AG04449 (cell line): Measurements from ENCODE around the gene BOC.

Experiments used
- CTCF ChIA-PET: fragments of 350-600 bp; formaldehyde crosslinking; extraction: SDS; loops from one replicate; lab custom pipeline; 2021; ENCODE audit warnings: antibody characterized with exemption; lab: Yijun Ruan, JAX
- POLR2A ChIA-PET: fragments of 400-600, 350-600 bp; formaldehyde crosslinking; extraction: SDS; loops from one replicate; lab custom pipeline; 2020; ENCODE audit warnings: antibody characterized with exemption, inconsistent platforms; lab: Yijun Ruan, JAX
- DNase-seq: peaks from one replicate; pipeline ENCODE4 v3.0.0-alpha.2; 2010; ENCODE audit warnings: low read depth, low spot score
- H3K4me3 ChIP-seq: 2 replicates; pipeline ENCODE4 v1.5.1; 2011; ENCODE audit warnings: low read depth, mild to moderate bottlenecking, control low read depth, low read length
- CTCF ChIP-seq: IDR thresholded peaks from one replicate; pipeline ENCODE4 v1.5.1; 2011; ENCODE audit warnings: mild to moderate bottlenecking, moderate library complexity, low read length, control low read depth, inconsistent platforms; ENCODE audit not compliant: insufficient read depth; ENCODE audit errors: missing control alignments

Gene BOC

GRCh38 chr3:113287803-113288648 lies 76.7 kb downstream of the BOC start:
- DNase-seq, result no peak
- CTCF ChIA-PET, result interaction anchor here (0.6 to 5.8 kb wide), 54 partner anchors 10 to 706 kb away, joined by 3 to 144 read pairs (median 4); partner anchors contain the start of gene BOC
- H3K4me3 ChIP-seq, result no peak overlapping the region
- TF ChIP-seq CTCF, result peak; percentile 88
- POLR2A ChIA-PET, result no interaction called here

GRCh38 chr3:113288881-113289280 lies 77.5 kb downstream of the BOC start:
- no peak overlapping the region for H3K4me3 ChIP-seq
- no peak for DNase-seq
- ChIA-PET CTCF (interaction anchor here (0.7 to 5.8 kb wide), 35 partner anchors 9 to 289 kb away, joined by 3 to 144 read pairs (median 7); partner anchors contain the start of gene BOC), POLR2A (no interaction called here)
- TF ChIP-seq CTCF, result no peak

- no peak overlapping the region for H3K4me3 ChIP-seq
- POLR2A ChIA-PET, result no interaction called here
- no peak for TF ChIP-seq CTCF
- no peak for DNase-seq
- CTCF ChIA-PET, result interaction anchor here (0.9 to 2.5 kb wide), 5 partner anchors 22 to 241 kb away, joined by 3 to 9 read pairs (median 4); no protein-coding TSS in a partner anchor
These were observed 80.2 kb downstream of the BOC start for GRCh38 chr3:113291572-113291971.

- H3K4me3 ChIP-seq, result no peak overlapping the region
- ChIA-PET POLR2A (no interaction called here), CTCF (interaction anchor here (0.7 to 2.5 kb wide), 2 partner anchors 241 to 242 kb away, joined by 3 to 9 read pairs; no protein-coding TSS in a partner anchor)
- TF ChIP-seq CTCF, result no peak
- no peak for DNase-seq
These were observed 81.6 kb downstream of the BOC start for GRCh38 chr3:113292933-113293332.

- TF ChIP-seq CTCF, result no peak
- POLR2A ChIA-PET, result no interaction called here
- H3K4me3 ChIP-seq, result no peak overlapping the region
- DNase-seq, result no peak
- CTCF ChIA-PET, result interaction anchor here (0.7 to 2.5 kb wide), 2 partner anchors 241 to 242 kb away, joined by 3 to 9 read pairs; no protein-coding TSS in a partner anchor
These were observed 82.0 kb downstream of the BOC start for GRCh38 chr3:113293348-113293747.

GRCh38 chr3:113295463-113295862 lies 84.1 kb downstream of the BOC start:
- DNase-seq, result no peak
- POLR2A ChIA-PET, result no interaction called here
- CTCF ChIA-PET, result interaction anchor here (0.9 to 5.7 kb wide), 6 partner anchors 7 to 261 kb away, joined by 3 to 51 read pairs (median 5); no protein-coding TSS in a partner anchor
- TF ChIP-seq CTCF, result no peak
- no peak overlapping the region for H3K4me3 ChIP-seq
